GM19324 (cell line): Measurements from ENCODE around the gene NCBP3.

Experiments
- ATAC-seq: cut with Tn5 transposase; IDR thresholded peaks from one replicate; pipeline ENCODE4 v1.9.1; 2021; ENCODE audit warnings: mild to moderate bottlenecking, moderate library complexity; ENCODE audit not compliant: unreplicated experiment, low FRiP score

The NCBP3 gene

GRCh38 chr17:3761036-3761917 is 84.8 kb downstream of the NCBP3 start:
- no peak for ATAC-seq

GRCh38 chr17:3759597-3760216 is 86.3 kb downstream of the NCBP3 start:
- ATAC-seq = no peak

GRCh38 chr17:3755335-3756030 is 90.6 kb downstream of the NCBP3 start:
- no peak for ATAC-seq

GRCh38 chr17:3754458-3755334 is 91.3 kb downstream of the NCBP3 start:
- no peak for ATAC-seq

GRCh38 chr17:3754066-3754457 is 92.0 kb downstream of the NCBP3 start:
- no peak for ATAC-seq

GRCh38 chr17:3753624-3754023 is 92.4 kb downstream of the NCBP3 start:
- no peak for ATAC-seq
